SK-N-SH (cell line): ENCODE data around the gene ERN1.

Source experiments
- ELF1 ChIP-seq: IDR thresholded peaks from 2 replicates; pipeline ENCODE4 v1.4.0; 2012
- FOXM1 ChIP-seq: IDR thresholded peaks from 2 replicates; pipeline ENCODE4 v1.4.0; 2012; ENCODE audit warnings: low read depth, mild to moderate bottlenecking
- JUND ChIP-seq: IDR thresholded peaks from 2 replicates; pipeline ENCODE4 v1.4.0; 2012
- POLR2AphosphoS5 ChIP-seq: IDR thresholded peaks from 2 replicates; pipeline ENCODE4 v1.6.1; 2012; ENCODE audit warnings: low read depth, low read length
- SIN3A ChIP-seq: IDR thresholded peaks from 2 replicates; pipeline ENCODE4 v1.6.1; 2012; ENCODE audit warnings: low read depth, mild to moderate bottlenecking, low read length, moderate library complexity, borderline replicate concordance
- YY1 ChIP-seq: IDR thresholded peaks from 2 replicates; pipeline ENCODE4 v1.4.0; 2012; ENCODE audit warnings: low read depth, mild to moderate bottlenecking
- TF ChIP-seq, protein P1 (sequence below): fragments of 200-600 bp; sonication (generic); IDR thresholded peaks from 2 replicates; pipeline ENCODE4 v1.6.1; 2017; ENCODE audit warnings: antibody characterized with exemption, mild to moderate bottlenecking, moderate library complexity
- TF ChIP-seq, protein P2 (sequence below): IDR thresholded peaks from 2 replicates; pipeline ENCODE4 v1.4.0; 2012; ENCODE audit warnings: low read depth, borderline replicate concordance
- TF ChIP-seq, protein P3 (sequence below): IDR thresholded peaks from 2 replicates; pipeline ENCODE4 v1.6.1; 2012; ENCODE audit warnings: mild to moderate bottlenecking, low read depth, low read length, moderate library complexity

DNA sequence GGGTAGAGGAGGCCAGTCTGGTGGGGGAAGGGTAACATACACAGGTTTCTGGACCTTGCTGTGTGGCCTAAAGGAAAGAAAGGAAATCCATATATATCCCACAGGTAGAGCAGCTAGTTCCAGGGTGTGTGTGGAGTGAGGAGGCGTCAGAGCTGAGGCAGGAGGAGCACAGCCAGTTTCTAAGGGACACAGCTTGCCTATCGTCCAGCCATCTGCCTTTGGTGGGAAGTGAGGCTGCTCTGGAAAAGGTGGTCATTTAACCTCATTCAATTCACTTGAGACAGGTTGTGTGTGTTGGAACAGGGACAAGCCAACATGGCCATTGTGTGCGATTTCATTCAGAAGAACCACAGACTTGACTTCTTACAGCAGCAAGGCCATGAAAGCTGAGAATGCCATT is 36.9 kb upstream of the ERN1 start:
- TF ChIP-seq POLR2AphosphoS5: no peak
- TF ChIP-seq, protein P1, sequence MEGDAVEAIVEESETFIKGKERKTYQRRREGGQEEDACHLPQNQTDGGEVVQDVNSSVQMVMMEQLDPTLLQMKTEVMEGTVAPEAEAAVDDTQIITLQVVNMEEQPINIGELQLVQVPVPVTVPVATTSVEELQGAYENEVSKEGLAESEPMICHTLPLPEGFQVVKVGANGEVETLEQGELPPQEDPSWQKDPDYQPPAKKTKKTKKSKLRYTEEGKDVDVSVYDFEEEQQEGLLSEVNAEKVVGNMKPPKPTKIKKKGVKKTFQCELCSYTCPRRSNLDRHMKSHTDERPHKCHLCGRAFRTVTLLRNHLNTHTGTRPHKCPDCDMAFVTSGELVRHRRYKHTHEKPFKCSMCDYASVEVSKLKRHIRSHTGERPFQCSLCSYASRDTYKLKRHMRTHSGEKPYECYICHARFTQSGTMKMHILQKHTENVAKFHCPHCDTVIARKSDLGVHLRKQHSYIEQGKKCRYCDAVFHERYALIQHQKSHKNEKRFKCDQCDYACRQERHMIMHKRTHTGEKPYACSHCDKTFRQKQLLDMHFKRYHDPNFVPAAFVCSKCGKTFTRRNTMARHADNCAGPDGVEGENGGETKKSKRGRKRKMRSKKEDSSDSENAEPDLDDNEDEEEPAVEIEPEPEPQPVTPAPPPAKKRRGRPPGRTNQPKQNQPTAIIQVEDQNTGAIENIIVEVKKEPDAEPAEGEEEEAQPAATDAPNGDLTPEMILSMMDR: no peak
- no peak for TF ChIP-seq SIN3A
- no peak for TF ChIP-seq ELF1
- no peak for TF ChIP-seq JUND
- TF ChIP-seq, protein P2, sequence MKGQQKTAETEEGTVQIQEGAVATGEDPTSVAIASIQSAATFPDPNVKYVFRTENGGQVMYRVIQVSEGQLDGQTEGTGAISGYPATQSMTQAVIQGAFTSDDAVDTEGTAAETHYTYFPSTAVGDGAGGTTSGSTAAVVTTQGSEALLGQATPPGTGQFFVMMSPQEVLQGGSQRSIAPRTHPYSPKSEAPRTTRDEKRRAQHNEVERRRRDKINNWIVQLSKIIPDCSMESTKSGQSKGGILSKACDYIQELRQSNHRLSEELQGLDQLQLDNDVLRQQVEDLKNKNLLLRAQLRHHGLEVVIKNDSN: no peak
- TF ChIP-seq YY1: no peak
- TF ChIP-seq, protein P3, sequence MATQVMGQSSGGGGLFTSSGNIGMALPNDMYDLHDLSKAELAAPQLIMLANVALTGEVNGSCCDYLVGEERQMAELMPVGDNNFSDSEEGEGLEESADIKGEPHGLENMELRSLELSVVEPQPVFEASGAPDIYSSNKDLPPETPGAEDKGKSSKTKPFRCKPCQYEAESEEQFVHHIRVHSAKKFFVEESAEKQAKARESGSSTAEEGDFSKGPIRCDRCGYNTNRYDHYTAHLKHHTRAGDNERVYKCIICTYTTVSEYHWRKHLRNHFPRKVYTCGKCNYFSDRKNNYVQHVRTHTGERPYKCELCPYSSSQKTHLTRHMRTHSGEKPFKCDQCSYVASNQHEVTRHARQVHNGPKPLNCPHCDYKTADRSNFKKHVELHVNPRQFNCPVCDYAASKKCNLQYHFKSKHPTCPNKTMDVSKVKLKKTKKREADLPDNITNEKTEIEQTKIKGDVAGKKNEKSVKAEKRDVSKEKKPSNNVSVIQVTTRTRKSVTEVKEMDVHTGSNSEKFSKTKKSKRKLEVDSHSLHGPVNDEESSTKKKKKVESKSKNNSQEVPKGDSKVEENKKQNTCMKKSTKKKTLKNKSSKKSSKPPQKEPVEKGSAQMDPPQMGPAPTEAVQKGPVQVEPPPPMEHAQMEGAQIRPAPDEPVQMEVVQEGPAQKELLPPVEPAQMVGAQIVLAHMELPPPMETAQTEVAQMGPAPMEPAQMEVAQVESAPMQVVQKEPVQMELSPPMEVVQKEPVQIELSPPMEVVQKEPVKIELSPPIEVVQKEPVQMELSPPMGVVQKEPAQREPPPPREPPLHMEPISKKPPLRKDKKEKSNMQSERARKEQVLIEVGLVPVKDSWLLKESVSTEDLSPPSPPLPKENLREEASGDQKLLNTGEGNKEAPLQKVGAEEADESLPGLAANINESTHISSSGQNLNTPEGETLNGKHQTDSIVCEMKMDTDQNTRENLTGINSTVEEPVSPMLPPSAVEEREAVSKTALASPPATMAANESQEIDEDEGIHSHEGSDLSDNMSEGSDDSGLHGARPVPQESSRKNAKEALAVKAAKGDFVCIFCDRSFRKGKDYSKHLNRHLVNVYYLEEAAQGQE: no peak
- no peak for TF ChIP-seq FOXM1
